Measurements from ENCODE around the gene RNF111. TPM values are rescaled to one million over a fixed set of nuclear protein-coding genes. Genes with fewer than 3 reads are reported as not detected.
"Not testable (repeated sequence)": the region's sequence is repeated elsewhere in the genome, so short reads cannot be mapped to it uniquely, and the experiment has no call there.

Gene RNF111
- total and polyA plus RNA-seq, 5 donors, result 8.0 to 29.4 (median 24.8) TPM

DNA sequence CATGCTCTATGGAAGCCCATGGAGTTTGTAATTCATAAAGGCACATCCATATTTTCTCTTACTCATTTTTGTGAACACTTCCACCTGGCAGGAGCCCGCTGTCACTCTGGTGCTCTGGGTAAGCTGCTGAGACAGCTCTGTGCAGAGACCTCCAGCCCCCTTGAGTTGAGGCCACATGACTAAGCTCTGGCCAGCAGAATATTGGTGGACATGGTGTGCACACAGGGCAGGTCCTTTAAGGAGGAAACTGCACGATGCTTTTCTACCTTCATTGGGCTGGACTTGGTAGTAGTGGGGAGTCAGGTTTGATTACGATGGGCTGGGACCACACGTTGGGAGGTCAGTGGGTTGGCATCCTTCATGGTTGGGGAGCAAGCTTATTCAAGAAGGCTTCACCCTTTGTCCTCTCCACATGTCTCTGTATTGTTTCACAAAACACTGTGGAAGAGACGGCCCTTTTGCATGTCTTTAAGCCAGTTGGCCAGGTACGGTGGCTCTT is 146.5 kb downstream of the RNF111 start:
- intact Hi-C loops (cut with DNase I), result no loop called here
- 98% methylated on average over 6 of the region's 6 CpGs for WGBS
- Histone ChIP-seq H3K4me1 (ENCODE audit: control insufficient read depth, insufficient read depth, low read length) (no peaks in the 10 kb centered on the region), H3K4me3 (ENCODE audit: low read length) (no peak overlapping the region), H3K27ac (ENCODE audit: low read length) (no peak overlapping the region), H3K27me3 (ENCODE audit: control insufficient read depth, insufficient read depth) (no peaks in the 10 kb centered on the region), H3K9me3 (ENCODE audit: control insufficient read depth, low read length) (no peaks in the 10 kb centered on the region)
- DNase-seq, result no peak
- no peak for ATAC-seq

GRCh38 chr15:59137566-59137965 is 150.1 kb downstream of the RNF111 start:
- no peaks in the 10 kb centered on the region for H3K9me3 ChIP-seq (ENCODE audit: control insufficient read depth, low read length)
- H3K4me1 ChIP-seq (ENCODE audit: control insufficient read depth, insufficient read depth, low read length), result no peaks in the 10 kb centered on the region
- WGBS, result 52% methylated on average over 2 of the region's 2 CpGs
- intact Hi-C loops (cut with DNase I), result no loop called here
- no peak for ATAC-seq
- DNase-seq, result no peak
- H3K27ac ChIP-seq (ENCODE audit: low read length), result no peak overlapping the region
- H3K4me3 ChIP-seq (ENCODE audit: low read length), result no peak overlapping the region
- no peaks in the 10 kb centered on the region for H3K27me3 ChIP-seq (ENCODE audit: control insufficient read depth, insufficient read depth)

- peak; percentile 55 to 65 for ATAC-seq
- H3K27me3 ChIP-seq (ENCODE audit: control insufficient read depth, insufficient read depth), result no peaks in the 10 kb centered on the region
- no peak overlapping the region for H3K4me3 ChIP-seq (ENCODE audit: low read length)
- peak; percentile 32 to 74 (median 68) for DNase-seq
- no peaks in the 10 kb centered on the region for H3K4me1 ChIP-seq (ENCODE audit: control insufficient read depth, insufficient read depth, low read length)
- 70% methylated on average over 7 of the region's 7 CpGs for WGBS
- intact Hi-C loops (cut with DNase I), result no loop called here
- no peaks in the 10 kb centered on the region for H3K9me3 ChIP-seq (ENCODE audit: control insufficient read depth, low read length)
- no peak overlapping the region for H3K27ac ChIP-seq (ENCODE audit: low read length)
Measured at GRCh38 chr15:59138243-59138642, 150.8 kb downstream of the RNF111 start.

DNA sequence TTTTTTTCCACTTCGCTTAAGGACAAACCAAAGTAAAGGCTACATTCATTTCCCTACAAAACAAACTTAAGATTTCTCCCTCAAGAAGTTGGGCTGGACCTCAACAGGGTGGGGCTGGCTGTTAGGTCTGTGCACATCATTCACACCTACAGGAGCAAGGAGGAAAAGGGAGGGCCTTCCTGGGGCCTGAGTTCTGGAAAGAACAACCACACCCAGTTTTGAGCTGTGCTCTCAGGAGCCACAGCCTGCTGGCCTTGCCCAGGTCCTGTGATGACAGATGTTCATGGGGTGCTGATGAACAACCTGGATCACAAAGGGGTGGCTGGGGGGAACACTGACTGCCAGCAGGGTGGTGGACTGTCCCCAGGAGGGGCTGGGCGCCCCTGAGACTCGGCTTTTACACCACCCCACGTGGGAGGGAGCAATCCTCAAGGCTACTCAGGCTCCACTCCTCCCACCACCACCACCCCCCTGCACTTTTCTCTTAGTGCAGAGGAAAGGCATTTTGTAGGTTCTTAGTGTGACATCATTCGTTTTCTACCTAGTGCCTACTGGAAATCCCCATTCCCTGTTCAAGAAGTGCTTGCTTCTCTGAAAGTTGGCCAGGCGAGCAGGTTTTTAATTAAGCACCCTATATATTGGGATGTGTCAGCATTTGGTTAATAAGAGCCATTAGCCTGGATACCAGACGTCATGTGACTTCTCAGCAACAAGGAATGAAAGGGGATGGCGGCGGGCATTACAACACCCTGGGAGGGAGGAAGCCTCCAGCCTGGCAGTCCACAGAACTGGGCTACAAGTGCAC is 153.2 kb downstream of the RNF111 start:
- no peaks in the 10 kb centered on the region for H3K27me3 ChIP-seq (ENCODE audit: control insufficient read depth, insufficient read depth)
- WGBS, result 86% methylated on average over 9 of the region's 9 CpGs
- DNase-seq (no peak), ATAC-seq (peak in 1 of 2 donors; percentile 48)
- intact Hi-C loops (cut with DNase I), result no loop called here
- no peak overlapping the region for H3K4me3 ChIP-seq (ENCODE audit: low read length)
- H3K27ac ChIP-seq (ENCODE audit: low read length), result no peak overlapping the region
- no peaks in the 10 kb centered on the region for H3K9me3 ChIP-seq (ENCODE audit: control insufficient read depth, low read length)
- no peaks in the 10 kb centered on the region for H3K4me1 ChIP-seq (ENCODE audit: control insufficient read depth, insufficient read depth, low read length)

- DNase-seq (no peak), ATAC-seq (no peak)
- Histone ChIP-seq H3K27ac (ENCODE audit: low read length) (no peak overlapping the region), H3K4me3 (ENCODE audit: low read length) (no peak overlapping the region), H3K27me3 (ENCODE audit: control insufficient read depth, insufficient read depth) (no peaks in the 10 kb centered on the region), H3K4me1 (ENCODE audit: control insufficient read depth, insufficient read depth, low read length) (no peaks in the 10 kb centered on the region), H3K9me3 (ENCODE audit: control insufficient read depth, low read length) (no peaks in the 10 kb centered on the region)
- intact Hi-C loops (cut with DNase I), result no loop called here
- 89% methylated on average over 5 of the region's 5 CpGs for WGBS
Measured at GRCh38 chr15:59143281-59143680, 155.8 kb downstream of the RNF111 start.

DNA sequence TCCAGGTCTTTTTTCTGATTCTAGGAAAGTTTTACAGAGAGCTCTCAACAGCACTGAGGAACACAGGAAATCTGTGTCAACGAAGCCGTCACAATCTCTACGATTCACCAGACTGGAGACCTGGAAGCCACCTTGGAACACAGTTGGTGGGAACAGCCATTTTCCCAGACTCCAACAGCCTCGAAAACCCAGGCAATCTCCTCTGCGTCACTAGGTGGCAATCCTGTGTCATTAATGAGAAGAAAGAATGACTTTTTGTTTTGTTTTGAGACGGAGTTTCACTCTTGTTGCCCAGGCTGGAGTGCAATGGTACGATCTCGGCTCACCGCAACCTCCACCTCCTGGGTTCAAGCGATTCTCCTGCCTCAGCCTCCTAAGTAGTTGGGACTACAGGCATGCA is 157.1 kb downstream of the RNF111 start:
- WGBS, result 83% methylated on average over 10 of the region's 10 CpGs

More for the DNA sequence above, 157.1 kb downstream of the RNF111 start:
- H3K9me3 ChIP-seq (ENCODE audit: control insufficient read depth, low read length); H3K27me3 ChIP-seq (ENCODE audit: control insufficient read depth, insufficient read depth); H3K4me1 ChIP-seq (ENCODE audit: control insufficient read depth, insufficient read depth, low read length); DNase-seq; H3K27ac ChIP-seq (ENCODE audit: low read length); intact Hi-C loops (cut with DNase I); ATAC-seq; H3K4me3 ChIP-seq (ENCODE audit: low read length): not testable (repeated sequence)

Other genes with a start within 250 kb of the RNF111 start
- 100 to 1,000 TPM in 1 of 4 donors, 10 to 100 TPM in 3; 91.8 to 103 (median 94.5) TPM for gene ADAM10, start 238.0 kb upstream of the RNF111 start, total RNA-seq
- 14.1 TPM for gene ADAM10, start 238.0 kb upstream of the RNF111 start, polyA plus RNA-seq
- gene MINDY2, start 216.4 kb upstream of the RNF111 start, total RNA-seq, result 10 to 100 TPM; 28.0 to 40.6 (median 30.7) TPM
- gene MINDY2, start 216.4 kb upstream of the RNF111 start, polyA plus RNA-seq, result 10.7 TPM
- gene SLTM, start 54.0 kb upstream of the RNF111 start, total RNA-seq, result 10 to 100 TPM; 44.0 to 69.3 (median 55.0) TPM
- gene SLTM, start 54.0 kb upstream of the RNF111 start, polyA plus RNA-seq, result 43.7 TPM
- 1 to 10 TPM in 1 of 4 donors, under 1 TPM in 3; 0.17 to 2.1 (median 0.65) TPM for gene CCNB2, start 117.5 kb downstream of the RNF111 start, total RNA-seq
- 0.07 TPM for gene CCNB2, start 117.5 kb downstream of the RNF111 start, polyA plus RNA-seq
- gene LDHAL6B, start 219.2 kb downstream of the RNF111 start, total RNA-seq, result not detected
- gene LDHAL6B, start 219.2 kb downstream of the RNF111 start, polyA plus RNA-seq, result not detected

Measured in right cardiac atrium (tissue), 5 donors.